ENCODE measurements around the gene CTNND2. TPM values are rescaled to one million over a fixed set of nuclear protein-coding genes. Genes with fewer than 3 reads are reported as not detected.

CTNND2 gene
- total RNA-seq, 4 donors from 2014 or later, result 0.22 to 2.8 (median 0.39) TPM

- TF ChIP-seq POLR2A (IDR thresholded peaks at IDR 0.05) (no peak), CTCF (IDR thresholded peaks at IDR 0.05) (no peak)
- Histone ChIP-seq H3K4me1 (no peaks in the 10 kb centered on the region), H3K27me3 (no peaks in the 10 kb centered on the region), H3K4me3 (replicated peaks in 1 of 3) (no peak overlapping the region), H3K36me3 (no peaks in the 10 kb centered on the region), H3K9me3 (no peaks in the 10 kb centered on the region), H3K27ac (no peak overlapping the region)
- 82 to 90% methylated on average over 5 of the region's 5 CpGs for WGBS, 2 donors
- no peak for DNase-seq
- intact Hi-C loops (cut with DNase I), result no loop called here
Observed at GRCh38 chr5:10949856-10950630, 954.2 kb downstream of the CTNND2 start.

GRCh38 chr5:10946050-10946449, 958.2 kb downstream of the CTNND2 start:
- Histone ChIP-seq H3K36me3 (no peaks in the 10 kb centered on the region), H3K27ac (no peak overlapping the region), H3K4me1 (no peaks in the 10 kb centered on the region), H3K9me3 (no peaks in the 10 kb centered on the region), H3K4me3 (replicated peaks in 1 of 3) (no peak overlapping the region), H3K27me3 (no peaks in the 10 kb centered on the region)
- no peak for DNase-seq
- TF ChIP-seq CTCF (IDR thresholded peaks at IDR 0.05) (no peak), POLR2A (IDR thresholded peaks at IDR 0.05) (no peak)
- 56 to 61% methylated on average over 4 of the region's 4 CpGs for WGBS, 2 donors
- intact Hi-C loops (cut with DNase I), result no loop called here

- 92 to 94% methylated on average over 4 of the region's 4 CpGs for WGBS, 2 donors
- DNase-seq, result no peak
Observed at GRCh38 chr5:10941900-10942299, 962.3 kb downstream of the CTNND2 start.

GRCh38 chr5:10936081-10936855, 968.0 kb downstream of the CTNND2 start:
- intact Hi-C loops (cut with DNase I), result no loop called here
- H3K4me1 ChIP-seq, result no peaks in the 10 kb centered on the region
- no peak overlapping the region for H3K27ac ChIP-seq
- no peak overlapping the region for H3K4me3 ChIP-seq (replicated peaks in 1 of 3)
- H3K9me3 ChIP-seq, result no peaks in the 10 kb centered on the region
- 92% methylated on average over 14 of the region's 14 CpGs for WGBS, 2 donors
- no peaks in the 10 kb centered on the region for H3K27me3 ChIP-seq
- no peaks in the 10 kb centered on the region for H3K36me3 ChIP-seq
- TF ChIP-seq POLR2A (IDR thresholded peaks at IDR 0.05) (no peak), CTCF (IDR thresholded peaks at IDR 0.05) (no peak)
- DNase-seq, result no peak

More at GRCh38 chr5:10941900-10942299, 962.3 kb downstream of the CTNND2 start:
- Histone ChIP-seq H3K27ac (no peak overlapping the region), H3K36me3 (no peaks in the 10 kb centered on the region), H3K4me3 (replicated peaks in 1 of 3) (no peak overlapping the region), H3K9me3 (no peaks in the 10 kb centered on the region), H3K27me3 (no peaks in the 10 kb centered on the region), H3K4me1 (no peaks in the 10 kb centered on the region)
- TF ChIP-seq CTCF (IDR thresholded peaks at IDR 0.05), result no peak
- no peak for TF ChIP-seq POLR2A (IDR thresholded peaks at IDR 0.05)
- intact Hi-C loops (cut with DNase I), result no loop called here

- DNase-seq, result no peak
- H3K4me3 ChIP-seq (replicated peaks in 1 of 3), result no peak overlapping the region
- intact Hi-C loops (cut with DNase I), result no loop called here
- no peaks in the 10 kb centered on the region for H3K36me3 ChIP-seq
- H3K27ac ChIP-seq, result no peak overlapping the region
- no peaks in the 10 kb centered on the region for H3K4me1 ChIP-seq
- TF ChIP-seq CTCF (IDR thresholded peaks at IDR 0.05), result no peak
- no peak for TF ChIP-seq POLR2A (IDR thresholded peaks at IDR 0.05)
- no peaks in the 10 kb centered on the region for H3K9me3 ChIP-seq
- no peaks in the 10 kb centered on the region for H3K27me3 ChIP-seq
Observed at GRCh38 chr5:10935536-10935935, 968.7 kb downstream of the CTNND2 start.

Data from thyroid gland (tissue), 4 donors.